ENCODE data around the gene ENG.
A peak's percentile ranks its signal among the peaks of the same experiment; 100 is the strongest.

The ENG gene

GRCh38 chr9:127772603-127773002 is 81.9 kb downstream of the ENG start:
- no peak overlapping the region for H3K4me3 ChIP-seq (ENCODE audit: low read depth, low read length)
- TF ChIP-seq CTCF (IDR thresholded peaks at IDR 0.05; ENCODE audit: low read depth, low read length), result no peak

- no peak for TF ChIP-seq CTCF (IDR thresholded peaks at IDR 0.05; ENCODE audit: low read depth, low read length)
- H3K4me3 ChIP-seq (ENCODE audit: low read depth, low read length), result peak overlapping the region; percentile 54
These were observed 82.8 kb downstream of the ENG start for GRCh38 chr9:127771570-127772189.

GRCh38 chr9:127770905-127771569 is 83.4 kb downstream of the ENG start:
- H3K4me3 ChIP-seq (ENCODE audit: low read depth, low read length), result peak overlapping the region; percentile 54
- no peak for TF ChIP-seq CTCF (IDR thresholded peaks at IDR 0.05; ENCODE audit: low read depth, low read length)

GRCh38 chr9:127770583-127770904 is 83.9 kb downstream of the ENG start:
- H3K4me3 ChIP-seq (ENCODE audit: low read depth, low read length), result no peak overlapping the region
- TF ChIP-seq CTCF (IDR thresholded peaks at IDR 0.05; ENCODE audit: low read depth, low read length), result no peak

GRCh38 chr9:127769929-127770582 is 84.4 kb downstream of the ENG start:
- no peak for TF ChIP-seq CTCF (IDR thresholded peaks at IDR 0.05; ENCODE audit: low read depth, low read length)

GRCh38 chr9:127769101-127769500 is 85.4 kb downstream of the ENG start:
- no peak overlapping the region for H3K4me3 ChIP-seq (ENCODE audit: low read depth, low read length)
- no peak for TF ChIP-seq CTCF (IDR thresholded peaks at IDR 0.05; ENCODE audit: low read depth, low read length)

More at GRCh38 chr9:127769929-127770582, 84.4 kb downstream of the ENG start:
- H3K4me3 ChIP-seq (ENCODE audit: low read depth, low read length), result no peak overlapping the region

GRCh38 chr9:127768698-127769097 is 85.8 kb downstream of the ENG start:
- no peak for TF ChIP-seq CTCF (IDR thresholded peaks at IDR 0.05; ENCODE audit: low read depth, low read length)
- H3K4me3 ChIP-seq (ENCODE audit: low read depth, low read length), result no peak overlapping the region

Measured in WI38 (cell line).